ENCODE data around the gene AFF3.

DNA sequence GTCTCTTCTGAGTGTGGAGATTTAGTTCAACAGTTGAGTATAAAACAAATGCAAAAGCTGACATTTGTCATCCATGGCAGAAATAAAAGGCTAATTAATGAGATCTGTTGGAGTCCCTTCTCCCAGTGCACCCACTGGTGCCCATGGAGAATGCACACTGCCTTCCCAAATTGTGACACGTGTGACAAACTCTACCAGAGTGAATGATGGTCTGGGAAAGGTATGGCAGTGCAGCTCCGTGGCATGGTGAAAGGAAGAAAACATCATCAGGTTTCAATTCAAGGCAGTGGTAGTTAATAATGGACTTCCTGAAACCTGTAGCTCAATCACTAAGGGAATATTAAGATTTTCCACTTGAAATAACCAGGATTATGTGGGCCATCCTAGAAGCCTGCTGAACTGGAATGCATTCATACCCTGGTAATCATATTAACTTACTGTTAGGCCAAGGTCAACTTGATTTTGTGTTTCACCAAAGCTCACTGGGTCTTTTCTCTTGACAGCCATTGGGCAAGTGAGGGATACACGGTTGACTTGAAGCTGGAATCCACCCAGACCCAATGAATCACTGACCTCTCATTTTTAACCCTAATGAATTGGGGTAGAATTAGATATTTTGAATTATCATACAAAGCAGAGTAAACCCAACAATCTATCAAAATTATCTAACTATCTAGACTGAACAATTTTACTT is 167.6 kb downstream of the AFF3 start:
- TF ChIP-seq, protein P1, sequence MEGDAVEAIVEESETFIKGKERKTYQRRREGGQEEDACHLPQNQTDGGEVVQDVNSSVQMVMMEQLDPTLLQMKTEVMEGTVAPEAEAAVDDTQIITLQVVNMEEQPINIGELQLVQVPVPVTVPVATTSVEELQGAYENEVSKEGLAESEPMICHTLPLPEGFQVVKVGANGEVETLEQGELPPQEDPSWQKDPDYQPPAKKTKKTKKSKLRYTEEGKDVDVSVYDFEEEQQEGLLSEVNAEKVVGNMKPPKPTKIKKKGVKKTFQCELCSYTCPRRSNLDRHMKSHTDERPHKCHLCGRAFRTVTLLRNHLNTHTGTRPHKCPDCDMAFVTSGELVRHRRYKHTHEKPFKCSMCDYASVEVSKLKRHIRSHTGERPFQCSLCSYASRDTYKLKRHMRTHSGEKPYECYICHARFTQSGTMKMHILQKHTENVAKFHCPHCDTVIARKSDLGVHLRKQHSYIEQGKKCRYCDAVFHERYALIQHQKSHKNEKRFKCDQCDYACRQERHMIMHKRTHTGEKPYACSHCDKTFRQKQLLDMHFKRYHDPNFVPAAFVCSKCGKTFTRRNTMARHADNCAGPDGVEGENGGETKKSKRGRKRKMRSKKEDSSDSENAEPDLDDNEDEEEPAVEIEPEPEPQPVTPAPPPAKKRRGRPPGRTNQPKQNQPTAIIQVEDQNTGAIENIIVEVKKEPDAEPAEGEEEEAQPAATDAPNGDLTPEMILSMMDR (IDR thresholded peaks at IDR 0.05; ENCODE audit: low read depth, low read length) = no peak
- no peak for TF ChIP-seq EZH2phosphoT487 (IDR thresholded peaks at IDR 0.05; ENCODE audit: low read depth)
